HG03354 (cell line): ENCODE data around the gene CHN2.

ENCODE experiments used
- ATAC-seq: cut with Tn5 transposase; IDR thresholded peaks from one replicate; pipeline ENCODE4 v1.9.1; 2021; ENCODE audit warnings: mild to moderate bottlenecking; ENCODE audit not compliant: unreplicated experiment, poor library complexity, severe bottlenecking

Gene CHN2

GRCh38 chr7:29277436-29278215, 83.1 kb downstream of the CHN2 start:
- ATAC-seq = no peak

DNA sequence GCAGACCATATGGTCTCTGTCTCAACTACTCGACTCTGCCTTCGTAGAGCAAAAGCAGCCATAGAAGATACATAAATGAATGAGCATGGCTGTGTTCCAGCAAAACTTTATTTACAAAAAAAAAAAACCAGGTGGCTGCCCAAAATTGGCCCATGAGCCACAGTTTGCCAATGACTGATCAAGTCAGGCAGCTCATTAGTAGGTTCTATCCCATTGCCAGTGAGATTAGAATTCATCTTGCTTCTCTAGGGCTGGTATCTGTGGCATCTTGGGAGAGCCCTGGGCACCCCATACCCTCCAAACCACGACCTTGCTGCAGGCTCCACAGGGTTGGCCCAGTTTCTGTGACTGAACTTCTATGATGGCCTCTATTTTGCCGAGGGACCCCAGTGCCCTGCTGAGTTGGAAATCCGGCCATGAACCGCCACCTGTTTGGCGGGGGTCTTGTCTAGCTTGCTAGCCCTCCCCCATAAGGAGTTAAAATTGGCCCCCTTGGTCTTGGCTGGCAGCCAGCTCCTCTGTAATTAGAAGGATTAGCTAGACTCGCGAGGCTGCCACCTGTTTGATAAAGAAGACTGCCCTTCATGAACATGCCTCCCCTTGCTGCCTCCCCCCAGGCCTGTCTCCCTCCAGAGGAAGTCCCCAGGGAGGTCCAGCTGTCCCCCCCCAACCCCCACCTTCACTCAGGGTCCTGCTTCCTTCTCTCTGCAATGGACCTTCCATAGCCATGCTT, 83.9 kb downstream of the CHN2 start:
- ATAC-seq = no peak

GRCh38 chr7:29281782-29282541, 87.4 kb downstream of the CHN2 start:
- ATAC-seq = no peak

GRCh38 chr7:29282819-29283414, 88.3 kb downstream of the CHN2 start:
- ATAC-seq = peak; percentile 59

- ATAC-seq = no peak
These were observed 90.3 kb downstream of the CHN2 start for GRCh38 chr7:29284696-29285443.

DNA sequence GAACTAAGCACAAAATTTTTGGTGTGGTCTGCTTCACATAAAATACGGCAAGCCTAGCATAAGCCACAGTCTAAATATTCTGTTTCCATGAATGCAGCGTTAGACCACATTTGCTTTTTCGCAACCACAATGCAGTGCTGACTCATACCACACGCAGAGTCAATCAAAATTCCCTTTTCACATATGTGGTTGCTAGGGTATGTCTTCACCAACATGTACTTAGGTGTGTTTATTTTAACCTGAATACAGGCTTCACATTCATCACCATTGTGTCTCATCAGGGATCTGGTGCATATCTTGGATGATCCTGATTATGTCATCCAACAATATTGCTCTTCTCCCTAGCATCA, 90.8 kb downstream of the CHN2 start:
- ATAC-seq = peak; percentile 58

DNA sequence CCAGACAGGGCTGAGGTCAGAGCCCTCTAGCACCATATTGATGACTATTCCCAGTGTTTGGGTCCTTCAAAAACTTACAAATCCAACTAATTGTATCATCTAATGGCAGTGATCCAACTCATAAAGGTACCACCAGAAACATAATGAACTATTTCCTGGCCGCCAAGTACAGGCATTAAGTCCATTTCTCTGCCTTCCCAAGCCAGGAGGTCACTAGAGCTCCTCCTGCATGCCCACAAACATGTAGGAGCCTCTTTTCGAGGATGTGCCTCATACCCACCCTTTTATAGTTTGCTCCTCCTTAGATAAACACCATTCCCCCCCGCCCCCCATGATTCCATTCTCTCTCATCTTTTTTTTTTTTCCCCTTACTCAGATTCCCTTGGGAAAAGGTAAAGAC, 91.3 kb downstream of the CHN2 start:
- ATAC-seq = no peak

GRCh38 chr7:29287366-29287765, 92.8 kb downstream of the CHN2 start:
- no peak for ATAC-seq

- no peak for ATAC-seq
These were observed 93.9 kb downstream of the CHN2 start for GRCh38 chr7:29288181-29289091.

DNA sequence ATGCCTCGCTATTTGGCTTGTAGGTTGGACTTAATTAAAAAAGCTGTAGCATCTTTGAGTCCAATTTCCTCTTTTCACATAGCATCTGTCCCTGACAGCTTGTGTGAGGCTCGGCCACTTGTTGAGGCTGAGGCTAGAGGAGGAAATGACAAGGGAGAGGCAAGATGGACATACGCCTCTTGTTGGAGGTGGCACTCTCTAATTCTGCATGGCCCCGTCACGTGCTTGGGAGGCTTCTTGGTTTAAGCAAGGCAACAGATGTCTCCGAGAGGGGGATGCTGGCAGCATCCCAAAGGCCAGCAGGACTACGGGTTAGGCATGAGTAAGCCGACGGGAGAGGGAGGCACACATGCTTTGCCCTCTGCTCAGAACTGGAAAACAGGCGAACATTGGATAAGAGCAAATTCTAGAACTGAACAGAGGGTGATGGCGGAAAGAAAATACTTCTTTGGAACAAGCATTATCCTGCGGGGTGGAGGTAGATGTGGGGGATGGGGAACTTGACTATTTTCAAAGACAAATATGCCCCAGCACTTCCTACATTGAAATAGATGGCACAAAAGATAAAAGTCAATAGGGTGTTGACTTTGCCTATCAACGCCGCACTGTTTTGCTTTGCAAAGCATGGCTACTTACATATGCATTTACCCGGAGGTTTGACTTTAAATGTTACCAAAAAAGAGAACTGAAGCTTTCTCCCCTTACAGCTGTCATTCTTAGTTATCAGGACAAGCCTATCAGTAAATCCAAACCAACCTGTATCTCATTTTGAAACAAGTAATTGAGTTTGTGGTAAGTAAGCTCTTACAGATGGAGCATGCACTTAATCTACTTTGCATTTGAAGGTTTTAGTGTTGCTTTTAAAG, 94.8 kb downstream of the CHN2 start:
- ATAC-seq = peak; percentile 86

DNA sequence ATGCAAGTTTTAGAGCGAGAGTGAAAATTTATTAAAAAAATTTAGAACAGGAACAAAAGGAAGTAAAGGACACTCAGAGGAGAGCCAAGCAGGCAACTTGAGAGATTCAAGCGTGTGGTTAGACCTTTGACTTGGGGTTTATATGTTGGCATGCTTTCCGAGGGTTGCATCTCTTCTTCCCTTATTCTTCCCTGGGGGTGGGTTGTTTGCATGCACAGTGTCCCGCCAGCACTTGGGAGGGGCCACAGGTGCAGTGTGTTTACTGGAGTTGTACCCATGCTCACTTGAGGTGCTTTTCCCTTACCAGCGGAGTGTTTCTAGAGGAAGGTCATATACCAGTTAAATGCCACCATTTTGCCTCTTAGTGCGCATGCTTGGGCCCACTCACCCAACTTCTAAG, 96.3 kb downstream of the CHN2 start:
- no peak for ATAC-seq

GRCh38 chr7:29291723-29292618, 97.4 kb downstream of the CHN2 start:
- no peak for ATAC-seq

DNA sequence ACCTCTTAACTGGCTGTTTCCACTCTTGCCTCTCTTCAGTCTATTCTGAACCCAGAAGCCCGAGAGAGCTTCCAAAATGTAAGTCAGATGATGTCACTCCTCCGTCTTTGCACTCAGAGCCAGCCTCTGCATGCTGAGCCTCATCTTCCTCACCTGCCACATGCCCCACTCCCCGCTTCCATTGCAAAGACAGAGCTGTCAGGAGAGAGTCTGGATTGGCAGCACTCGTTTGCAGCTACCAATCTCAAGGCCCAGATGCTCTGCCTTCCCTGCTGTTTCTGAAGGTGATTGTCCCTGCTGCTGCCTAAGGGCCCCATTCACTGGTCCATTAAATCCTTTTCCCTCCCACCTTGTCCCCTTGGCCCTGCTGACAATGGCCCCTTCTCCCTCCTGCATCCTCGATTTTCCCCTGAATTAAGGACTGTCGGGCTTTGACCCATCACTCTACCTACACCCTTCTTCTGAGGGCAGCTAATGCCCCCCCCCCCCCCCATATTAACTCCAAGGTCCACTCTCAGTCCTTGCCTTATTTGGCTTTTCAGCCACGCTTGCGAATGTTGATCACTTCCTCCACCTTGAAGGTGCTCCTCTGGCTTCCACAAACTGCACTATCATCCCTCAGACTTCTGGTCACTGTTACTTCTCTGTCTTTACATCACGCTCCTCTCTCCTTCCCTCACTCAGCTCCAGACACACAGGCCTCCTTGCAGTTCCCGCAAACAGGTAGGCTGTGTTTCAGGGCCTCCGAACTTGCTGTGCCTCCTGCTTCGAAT, 98.5 kb downstream of the CHN2 start:
- no peak for ATAC-seq

- no peak for ATAC-seq
These were observed 101.8 kb downstream of the CHN2 start for GRCh38 chr7:29296421-29296820.

GRCh38 chr7:29297194-29297890, 102.8 kb downstream of the CHN2 start:
- no peak for ATAC-seq
